Lung (tissue), 12 donors: ENCODE measurements around the gene LYST. TPM values are rescaled to one million over a fixed set of nuclear protein-coding genes. Genes with fewer than 3 reads are reported as not detected.

ENCODE experiments used
- ATAC-seq: fragments of 200-7000 bp; cut with Tn5 transposase; one replicate; pipeline ENCODE4 v1.9.1; 2020; ENCODE audit warnings: moderate number of reproducible peaks; ENCODE audit not compliant: insufficient read depth, low FRiP score
- DNase-seq, 3 donors: peaks; one replicate each; pipeline ENCODE4 v3.0.0-alpha.2; 2013 to 2017
- H3K27ac ChIP-seq, 2 donors: one replicate each; pipeline ENCODE4 v1.5.1; 2013; ENCODE audit warnings: mild to moderate bottlenecking in 2 of 2, moderate library complexity in 2 of 2, control low read depth in 1 of 2, inconsistent platforms in 1 of 2, low read depth in 1 of 2, low read length in 1 of 2
- H3K27me3 ChIP-seq, 3 donors: one replicate each; pipeline ENCODE4 v1.5.1; 2013; ENCODE audit warnings: low read length in 2 of 3; ENCODE audit not compliant: control insufficient read depth in 3 of 3, insufficient read depth in 3 of 3
- H3K36me3 ChIP-seq, 4 donors: one replicate each; pipeline ENCODE4 v1.5.1; 2013; ENCODE audit warnings: low read length in 4 of 4, mild to moderate bottlenecking in 1 of 4, moderate library complexity in 1 of 4; ENCODE audit not compliant: control insufficient read depth in 4 of 4, insufficient read depth in 4 of 4
- H3K4me1 ChIP-seq, 5 donors: one replicate each; pipeline ENCODE4 v1.5.1; 2013; ENCODE audit warnings: low read length in 5 of 5, mild to moderate bottlenecking in 2 of 5, moderate library complexity in 1 of 5; ENCODE audit not compliant: control insufficient read depth in 5 of 5, insufficient read depth in 5 of 5
- H3K4me3 ChIP-seq: one replicate; pipeline ENCODE4 v1.5.1; 2013; ENCODE audit warnings: mild to moderate bottlenecking, control low read depth, moderate library complexity
- H3K9ac ChIP-seq, 2 donors: one replicate each; pipeline ENCODE4 v1.5.1; 2013; ENCODE audit warnings: low read length in 2 of 2, control low read depth in 1 of 2; ENCODE audit not compliant: insufficient read depth in 1 of 2
- H3K9me3 ChIP-seq, 4 donors: one replicate each; pipeline ENCODE4 v1.5.1; 2013; ENCODE audit warnings: low read length in 3 of 4, mild to moderate bottlenecking in 1 of 4, moderate library complexity in 1 of 4; ENCODE audit not compliant: control insufficient read depth in 4 of 4, insufficient read depth in 3 of 4
- WGBS, 2 donors: extraction: QIAGEN DNeasy Blood & Tissue Kit; methylation state at CpG; one replicate each; pipeline ENCODE4 v1.1.7; 2013; 5-methylcytosine and 5-hydroxymethylcytosine counted together
- polyA plus RNA-seq, 2 donors: library from polyadenylated mRNA; stranded (reverse); fragments of 200-250 nt; gene quantifications; one replicate each; pipeline ENCODE4 v1.2.1, GENCODE V29; 2013
- total RNA-seq, 2 donors: library from RNA; depleted of rRNA in 1 of 2; stranded (reverse); fragments of >200 nt in 1 of 2; gene quantifications; one replicate each; pipeline ENCODE4 v1.2.1, GENCODE V29; 2014 to 2021
- TF ChIP-seq, protein P1 (sequence below): IDR thresholded peaks from 2 replicates; pipeline ENCODE4 v1.5.1; 2012; ENCODE audit warnings: mild to moderate bottlenecking; ENCODE audit errors: control extremely low read depth, extremely low read depth
- donor health status: control.
- donor health status: control.
- donor health status: Bipolar disorder and iron deficiency.
- donor health status: healthy.
- donor health status: DM: yes; HTN: yes; CAD: no.

Gene LYST
- total and polyA plus RNA-seq, 4 donors = 9.8 to 82.7 (median 31.7) TPM

DNA sequence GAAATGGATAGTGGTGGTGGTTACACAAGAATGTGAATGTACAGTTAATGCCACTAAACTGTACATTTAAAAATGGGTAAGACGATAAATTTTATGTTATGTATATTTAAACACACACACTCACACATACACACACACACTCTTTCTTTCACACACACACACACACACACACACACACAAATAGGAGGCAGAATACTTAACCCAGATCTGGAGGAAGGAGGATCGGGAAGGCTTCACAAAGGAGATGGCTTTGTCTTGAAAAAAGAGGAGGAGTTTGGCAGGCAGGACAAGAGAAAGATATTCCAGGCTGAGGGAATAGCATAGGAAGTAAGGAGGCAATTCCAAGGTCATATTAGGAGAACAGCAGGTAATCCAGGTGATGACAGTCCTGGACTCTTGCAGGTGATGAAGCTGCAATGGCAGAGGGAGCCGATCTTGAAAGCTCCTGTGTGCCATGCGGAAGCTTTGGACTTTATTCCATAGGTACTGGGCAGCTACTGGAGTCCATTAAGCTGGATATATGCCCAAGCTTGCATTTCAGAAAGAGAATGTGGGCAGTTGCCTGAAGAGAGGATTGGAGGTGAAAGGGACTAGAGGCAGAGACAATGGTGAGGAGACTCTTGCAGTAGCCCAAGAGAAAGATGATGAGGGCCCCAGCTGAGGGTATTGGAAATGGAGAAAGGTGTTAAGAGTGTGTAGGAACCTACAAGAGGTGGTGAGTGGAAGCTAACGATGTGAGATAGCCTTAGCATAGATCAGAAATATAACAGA is 15.4 kb upstream of the LYST start:
- H3K9me3 ChIP-seq = no peaks in the 10 kb centered on the region
- H3K9ac ChIP-seq = no peak overlapping the region
- H3K36me3 ChIP-seq = no peaks in the 10 kb centered on the region
- peaks cover 0 to 8% (median 5%) of the 10 kb centered on the region in 5 donors for H3K4me1 ChIP-seq
- H3K4me3 ChIP-seq = no peak overlapping the region
- TF ChIP-seq, protein P1, sequence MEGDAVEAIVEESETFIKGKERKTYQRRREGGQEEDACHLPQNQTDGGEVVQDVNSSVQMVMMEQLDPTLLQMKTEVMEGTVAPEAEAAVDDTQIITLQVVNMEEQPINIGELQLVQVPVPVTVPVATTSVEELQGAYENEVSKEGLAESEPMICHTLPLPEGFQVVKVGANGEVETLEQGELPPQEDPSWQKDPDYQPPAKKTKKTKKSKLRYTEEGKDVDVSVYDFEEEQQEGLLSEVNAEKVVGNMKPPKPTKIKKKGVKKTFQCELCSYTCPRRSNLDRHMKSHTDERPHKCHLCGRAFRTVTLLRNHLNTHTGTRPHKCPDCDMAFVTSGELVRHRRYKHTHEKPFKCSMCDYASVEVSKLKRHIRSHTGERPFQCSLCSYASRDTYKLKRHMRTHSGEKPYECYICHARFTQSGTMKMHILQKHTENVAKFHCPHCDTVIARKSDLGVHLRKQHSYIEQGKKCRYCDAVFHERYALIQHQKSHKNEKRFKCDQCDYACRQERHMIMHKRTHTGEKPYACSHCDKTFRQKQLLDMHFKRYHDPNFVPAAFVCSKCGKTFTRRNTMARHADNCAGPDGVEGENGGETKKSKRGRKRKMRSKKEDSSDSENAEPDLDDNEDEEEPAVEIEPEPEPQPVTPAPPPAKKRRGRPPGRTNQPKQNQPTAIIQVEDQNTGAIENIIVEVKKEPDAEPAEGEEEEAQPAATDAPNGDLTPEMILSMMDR = no peak
- ATAC-seq (no peak), DNase-seq (no peak)
- 89 to 90% methylated on average over 5 of the region's 5 CpGs for WGBS, 2 donors
- no peaks in the 10 kb centered on the region for H3K27me3 ChIP-seq
- H3K27ac ChIP-seq = no peak overlapping the region

DNA sequence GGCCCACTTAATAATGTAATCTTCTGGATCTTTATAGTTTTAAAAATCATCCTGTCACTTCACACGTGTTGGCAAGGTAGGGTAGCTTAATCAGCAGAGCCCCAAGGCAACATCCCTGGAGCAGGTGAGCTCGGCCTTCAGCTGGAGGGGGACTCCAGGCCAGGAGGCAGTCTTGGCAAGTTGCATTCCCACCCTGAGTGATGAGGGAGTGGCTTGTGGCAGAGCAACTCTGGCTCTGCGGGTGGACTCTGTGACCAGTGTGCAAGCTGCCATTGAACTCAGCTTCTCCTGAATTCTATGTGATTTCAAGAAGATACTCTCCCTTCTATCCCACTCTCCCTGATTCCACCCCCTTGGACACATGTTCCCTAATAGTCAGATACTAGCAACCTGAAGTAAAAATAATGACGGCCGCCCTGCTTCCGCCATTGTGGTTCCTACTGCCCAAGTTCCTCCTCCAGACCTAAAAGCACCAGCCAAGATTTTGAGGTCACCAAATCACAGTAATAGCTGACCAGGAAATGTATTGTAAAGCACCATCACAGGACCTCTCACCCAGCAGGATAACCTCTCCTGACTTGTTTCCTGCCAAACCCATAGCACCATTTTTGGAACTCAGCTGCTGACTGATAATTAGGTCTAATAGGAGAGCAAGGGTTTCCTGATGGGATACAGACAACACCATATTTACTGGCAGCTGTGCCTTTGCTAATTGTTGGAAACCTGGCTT is 11.5 kb upstream of the LYST start:
- ATAC-seq = peak; percentile 22
- whole genome bisulfite sequencing, 2 donors = 42 to 60% methylated on average over 6 of the region's 6 CpGs

DNA sequence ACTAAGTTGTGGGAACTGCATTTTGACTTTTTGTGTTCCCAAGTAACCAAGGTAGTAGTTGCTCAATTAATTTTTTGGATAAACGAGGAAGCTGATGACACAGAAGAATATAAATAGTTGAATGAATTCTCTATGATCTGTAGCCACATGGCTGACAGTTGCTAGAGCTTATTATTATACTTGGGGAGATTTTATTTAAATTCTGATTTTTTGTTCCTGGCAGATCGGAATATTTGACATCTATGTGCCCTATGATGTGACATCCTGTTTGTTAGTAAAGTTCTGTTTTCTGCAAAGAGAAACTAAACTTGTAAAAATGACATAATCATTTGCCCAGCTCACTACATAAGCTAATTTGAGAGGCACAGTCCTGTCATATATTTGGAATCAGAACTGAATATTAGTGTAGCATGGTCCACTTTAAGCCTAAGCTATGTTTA is 9.7 kb upstream of the LYST start:
- no peaks in the 10 kb centered on the region for H3K36me3 ChIP-seq
- DNase-seq (no peak), ATAC-seq (no peak)
- WGBS, 2 donors = 29 to 53% methylated on average over 2 of the region's 2 CpGs
- TF ChIP-seq, protein P1 = no peak
- no peaks in the 10 kb centered on the region for H3K27me3 ChIP-seq
- peak overlapping the region in 1 of 2 donors; percentile 7 for H3K9ac ChIP-seq
- peaks cover 0 to 5% (median 0%) of the 10 kb centered on the region in 5 donors for H3K4me1 ChIP-seq
- H3K9me3 ChIP-seq = no peaks in the 10 kb centered on the region
- no peak overlapping the region for H3K27ac ChIP-seq
- no peak overlapping the region for H3K4me3 ChIP-seq

More for the DNA sequence above, 11.5 kb upstream of the LYST start:
- TF ChIP-seq, protein P1 = no peak
- H3K9me3 ChIP-seq = no peaks in the 10 kb centered on the region
- no peaks in the 10 kb centered on the region for H3K36me3 ChIP-seq
- DNase-seq = peak in 2 of 3 donors; percentile 20 to 30
- no peak overlapping the region for H3K9ac ChIP-seq
- H3K4me3 ChIP-seq = no peak overlapping the region
- peaks cover 0 to 5% (median 3%) of the 10 kb centered on the region in 5 donors for H3K4me1 ChIP-seq
- H3K27ac ChIP-seq = no peak overlapping the region
- H3K27me3 ChIP-seq = no peaks in the 10 kb centered on the region
